ENCODE results near the gene C11orf42. TPM values are rescaled to one million over a fixed set of nuclear protein-coding genes. Genes with fewer than 3 reads are reported as not detected.

The C11orf42 gene
- total and polyA plus RNA-seq, 2 experiments from 2014 or later: 0.16 TPM; not detected in 1

DNA sequence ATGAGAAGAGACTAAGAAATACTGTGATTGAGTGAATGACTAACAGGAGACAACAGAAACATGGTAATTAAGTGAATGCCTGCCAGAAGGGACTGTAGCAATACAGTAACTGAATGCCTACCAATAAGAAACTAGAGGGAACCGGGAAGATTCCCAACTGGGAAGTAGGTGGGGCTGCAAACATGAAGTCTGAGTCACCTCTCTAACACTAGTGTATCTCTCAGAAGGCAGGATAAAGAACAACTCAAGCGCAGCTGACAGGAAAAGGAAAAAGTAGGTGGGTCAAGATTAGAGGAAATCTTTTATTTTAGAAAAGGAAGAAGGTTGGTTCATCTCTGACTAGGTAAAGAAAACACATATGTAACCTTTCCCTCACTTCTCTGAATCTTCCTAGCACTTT is 14.0 kb downstream of the C11orf42 start:
- Histone ChIP-seq H3F3A (ENCODE audit: insufficient read depth) (peaks cover 29% of the 10 kb centered on the region), H3K36me3 (ENCODE audit: low read depth) (peaks cover 34% of the 10 kb centered on the region), H3K79me2 (ENCODE audit: insufficient read depth) (peaks cover 18% of the 10 kb centered on the region; the same call in 1 of the 2 replicates), H3K4me2 (ENCODE audit: unreplicated experiment) (peak overlapping the region; percentile 37), H3K27ac (peak overlapping the region; percentile 67), H4K20me1 (ENCODE audit: insufficient read depth) (no peaks in the 10 kb centered on the region), H3K4me1 (ENCODE audit: insufficient read depth) (peaks cover 16% of the 10 kb centered on the region), H3K9ac (no peak overlapping the region), H3K9me3 (ENCODE audit: low read depth) (no peaks in the 10 kb centered on the region), H3K4me3 (no peak overlapping the region), H2AFZ (no peak overlapping the region), H3K27me3 (replicated peaks; ENCODE audit: insufficient read depth) (no peaks in the 10 kb centered on the region), H3K9me2 (ENCODE audit: insufficient read depth) (no peaks in the 10 kb centered on the region)
- TF ChIP-seq EZH2 (IDR thresholded peaks at IDR 0.05; ENCODE audit: insufficient read depth, poor library complexity, severe bottlenecking) (no peak), EZH2phosphoT487 (IDR thresholded peaks at IDR 0.05; ENCODE audit: insufficient read depth, low read depth) (no peak)
- DNase-seq: peak; percentile 98
- in situ Hi-C loops (cut with MboI): no loop called here
- WGBS, 2 experiments (ENCODE audit: low coverage in 1 of 2, low lambda C conversion rate in 2 of 2, missing lambda C conversion rate in 2 of 2): 5 to 6% methylated on average over 2 of the region's 2 CpGs

DNA sequence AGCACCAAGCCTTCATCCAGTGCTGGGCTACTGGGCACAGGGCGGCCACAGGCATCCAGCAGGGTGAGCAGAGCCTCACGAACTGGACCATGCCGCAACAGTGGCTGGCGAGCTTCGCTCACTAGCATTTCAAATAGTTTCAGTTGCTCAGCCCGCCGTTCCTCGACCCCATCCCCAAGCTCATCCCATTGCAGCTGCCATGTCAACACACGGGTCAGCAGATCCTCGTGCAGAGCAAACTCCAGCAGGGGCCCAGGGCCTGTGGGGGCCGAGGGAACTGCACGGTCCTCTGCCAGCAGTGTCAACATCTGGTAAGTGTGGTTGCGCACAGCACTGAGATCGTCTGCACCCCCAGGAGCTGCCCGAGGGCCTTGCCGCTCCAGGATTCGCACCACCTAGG is 18.5 kb downstream of the C11orf42 start:
- Histone ChIP-seq H3K27me3 (replicated peaks; ENCODE audit: insufficient read depth) (no peaks in the 10 kb centered on the region), H3K9me3 (ENCODE audit: low read depth) (no peaks in the 10 kb centered on the region), H4K20me1 (ENCODE audit: insufficient read depth) (peaks cover 12% of the 10 kb centered on the region; the same call in 1 of the 2 replicates), H3F3A (ENCODE audit: insufficient read depth) (peaks cover 22% of the 10 kb centered on the region), H3K79me2 (ENCODE audit: insufficient read depth) (peaks cover 63% of the 10 kb centered on the region), H3K27ac (no peak overlapping the region), H3K4me2 (ENCODE audit: unreplicated experiment) (no peak overlapping the region), H2AFZ (no peak overlapping the region), H3K4me1 (ENCODE audit: insufficient read depth) (peaks cover 15% of the 10 kb centered on the region), H3K9ac (no peak overlapping the region), H3K4me3 (no peak overlapping the region), H3K9me2 (ENCODE audit: insufficient read depth) (no peaks in the 10 kb centered on the region), H3K36me3 (ENCODE audit: low read depth) (peaks cover 11% of the 10 kb centered on the region; the same call in 1 of the 2 replicates)
- WGBS, 2 experiments (ENCODE audit: low coverage in 1 of 2, low lambda C conversion rate in 2 of 2, missing lambda C conversion rate in 2 of 2): 92 to 95% methylated on average over 17 of the region's 17 CpGs
- no peak for TF ChIP-seq EZH2phosphoT487 (IDR thresholded peaks at IDR 0.05; ENCODE audit: insufficient read depth, low read depth)
- no peak for TF ChIP-seq EZH2 (IDR thresholded peaks at IDR 0.05; ENCODE audit: insufficient read depth, poor library complexity, severe bottlenecking)
- in situ Hi-C loops (cut with MboI): no loop called here
- DNase-seq: no peak

DNA sequence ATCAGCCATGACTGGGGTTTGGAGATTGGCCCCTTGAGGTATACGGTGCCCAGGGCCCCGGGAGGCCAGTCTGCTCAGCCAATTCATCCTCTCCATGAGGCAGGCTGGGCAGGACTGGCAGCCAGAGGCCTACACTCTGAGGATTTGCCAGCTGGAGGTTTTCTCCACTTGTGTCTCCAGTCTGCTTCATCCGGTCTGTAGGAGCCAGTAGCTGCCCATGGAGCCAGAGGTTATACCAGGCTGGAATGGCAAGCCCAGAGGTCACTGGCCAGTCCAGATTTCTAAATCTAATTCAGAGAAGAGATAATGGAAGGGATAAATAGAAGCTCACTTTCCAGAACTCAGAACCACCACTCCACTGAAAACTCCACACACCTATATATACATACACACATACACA is 19.1 kb downstream of the C11orf42 start:
- Histone ChIP-seq H3K79me2 (ENCODE audit: insufficient read depth) (peaks cover 69% of the 10 kb centered on the region), H3K4me2 (ENCODE audit: unreplicated experiment) (no peak overlapping the region), H3K36me3 (ENCODE audit: low read depth) (peaks cover 11% of the 10 kb centered on the region; the same call in 1 of the 2 replicates), H3K27ac (no peak overlapping the region), H3K9me3 (ENCODE audit: low read depth) (no peaks in the 10 kb centered on the region), H2AFZ (no peak overlapping the region), H3K9ac (no peak overlapping the region), H3K27me3 (replicated peaks; ENCODE audit: insufficient read depth) (no peaks in the 10 kb centered on the region), H4K20me1 (ENCODE audit: insufficient read depth) (peaks cover 12% of the 10 kb centered on the region; the same call in 1 of the 2 replicates), H3F3A (ENCODE audit: insufficient read depth) (peaks cover 18% of the 10 kb centered on the region), H3K9me2 (ENCODE audit: insufficient read depth) (no peaks in the 10 kb centered on the region), H3K4me1 (ENCODE audit: insufficient read depth) (peaks cover 11% of the 10 kb centered on the region), H3K4me3 (no peak overlapping the region)
- in situ Hi-C loops (cut with MboI): no loop called here
- DNase-seq: no peak
- TF ChIP-seq EZH2phosphoT487 (IDR thresholded peaks at IDR 0.05; ENCODE audit: insufficient read depth, low read depth) (no peak), EZH2 (IDR thresholded peaks at IDR 0.05; ENCODE audit: insufficient read depth, poor library complexity, severe bottlenecking) (no peak)
- WGBS, 2 experiments (ENCODE audit: low coverage in 1 of 2, low lambda C conversion rate in 2 of 2, missing lambda C conversion rate in 2 of 2): 95 to 100% methylated on average over 3 of the region's 3 CpGs

DNA sequence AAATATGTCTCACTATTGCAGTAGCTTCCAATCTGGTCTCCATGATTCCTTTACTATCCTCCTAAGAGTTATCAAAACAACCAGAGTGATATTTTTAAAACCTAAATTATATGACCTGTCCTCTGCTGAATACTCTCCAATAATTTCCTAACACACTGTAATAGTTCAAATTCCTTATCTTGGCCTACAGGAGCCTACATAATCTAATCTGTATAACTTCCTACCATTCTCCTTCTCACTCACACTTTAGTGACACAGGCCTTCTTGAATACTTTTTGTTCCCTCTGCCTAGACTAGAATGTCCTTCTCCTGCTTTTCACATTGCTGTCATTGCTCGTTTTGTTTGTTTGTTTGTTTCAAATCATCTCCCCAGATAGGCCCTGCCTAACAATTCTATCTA is 19.7 kb downstream of the C11orf42 start:
- no peaks in the 10 kb centered on the region for H3K9me2 ChIP-seq (ENCODE audit: insufficient read depth)
- H3F3A ChIP-seq (ENCODE audit: insufficient read depth): peaks cover 12% of the 10 kb centered on the region
- no peak overlapping the region for H3K4me2 ChIP-seq (ENCODE audit: unreplicated experiment)
- peaks cover 12% of the 10 kb centered on the region; the same call in 1 of the 2 replicates for H4K20me1 ChIP-seq (ENCODE audit: insufficient read depth)
- H3K9ac ChIP-seq: no peak overlapping the region
- TF ChIP-seq EZH2 (IDR thresholded peaks at IDR 0.05; ENCODE audit: insufficient read depth, poor library complexity, severe bottlenecking): no peak
- TF ChIP-seq EZH2phosphoT487 (IDR thresholded peaks at IDR 0.05; ENCODE audit: insufficient read depth, low read depth): no peak
- DNase-seq: no peak
- no peak overlapping the region for H2AFZ ChIP-seq
- H3K27ac ChIP-seq: no peak overlapping the region
- peaks cover 75% of the 10 kb centered on the region for H3K79me2 ChIP-seq (ENCODE audit: insufficient read depth)
- no peaks in the 10 kb centered on the region for H3K27me3 ChIP-seq (replicated peaks; ENCODE audit: insufficient read depth)
- in situ Hi-C loops (cut with MboI): no loop called here
- peaks cover 5% of the 10 kb centered on the region for H3K4me1 ChIP-seq (ENCODE audit: insufficient read depth)
- no peak overlapping the region for H3K4me3 ChIP-seq
- H3K36me3 ChIP-seq (ENCODE audit: low read depth): peaks cover 11% of the 10 kb centered on the region; the same call in 1 of the 2 replicates
- WGBS, 2 experiments (ENCODE audit: low coverage in 1 of 2, low lambda C conversion rate in 2 of 2, missing lambda C conversion rate in 2 of 2): 7 to 26% methylated on average over 1 of the region's 1 CpG
- no peaks in the 10 kb centered on the region for H3K9me3 ChIP-seq (ENCODE audit: low read depth)
